ENCODE data around the gene SLC25A41. TPM values are rescaled to one million over a fixed set of nuclear protein-coding genes. Genes with fewer than 3 reads are reported as not detected.
A peak's percentile ranks its signal among the peaks of the same experiment; 100 is the strongest.

Gene SLC25A41
- total RNA-seq, 1 experiment from 2014 or later, result not detected

GRCh38 chr19:6476155-6476895 lies 42.8 kb upstream of the SLC25A41 start:
- Mint-ChIP-seq H3K9me3 (ENCODE audit: unreplicated experiment) (no peaks in the 10 kb centered on the region), H3K27ac (ENCODE audit: low read depth, unreplicated experiment) (no peak overlapping the region), H3K4me3 (ENCODE audit: unreplicated experiment) (no peak overlapping the region), H3K27me3 (ENCODE audit: insufficient read depth, unreplicated experiment) (no peaks in the 10 kb centered on the region), H3K4me1 (ENCODE audit: insufficient read depth, unreplicated experiment) (no peaks in the 10 kb centered on the region), H3K36me3 (ENCODE audit: insufficient read depth, unreplicated experiment) (peaks cover 6% of the 10 kb centered on the region)
- no TSS peak for BruUV-seq (replicated peaks)
- DNase-seq (ENCODE audit: unreplicated experiment), result peak; percentile 59
- ChIA-PET CTCF (interaction anchor here (0.5 kb wide), 1 partner anchor 43 kb away, joined by 3 read pairs; no protein-coding TSS in a partner anchor), POLR2A (no interaction called here)
- TF ChIP-seq, protein P1, sequence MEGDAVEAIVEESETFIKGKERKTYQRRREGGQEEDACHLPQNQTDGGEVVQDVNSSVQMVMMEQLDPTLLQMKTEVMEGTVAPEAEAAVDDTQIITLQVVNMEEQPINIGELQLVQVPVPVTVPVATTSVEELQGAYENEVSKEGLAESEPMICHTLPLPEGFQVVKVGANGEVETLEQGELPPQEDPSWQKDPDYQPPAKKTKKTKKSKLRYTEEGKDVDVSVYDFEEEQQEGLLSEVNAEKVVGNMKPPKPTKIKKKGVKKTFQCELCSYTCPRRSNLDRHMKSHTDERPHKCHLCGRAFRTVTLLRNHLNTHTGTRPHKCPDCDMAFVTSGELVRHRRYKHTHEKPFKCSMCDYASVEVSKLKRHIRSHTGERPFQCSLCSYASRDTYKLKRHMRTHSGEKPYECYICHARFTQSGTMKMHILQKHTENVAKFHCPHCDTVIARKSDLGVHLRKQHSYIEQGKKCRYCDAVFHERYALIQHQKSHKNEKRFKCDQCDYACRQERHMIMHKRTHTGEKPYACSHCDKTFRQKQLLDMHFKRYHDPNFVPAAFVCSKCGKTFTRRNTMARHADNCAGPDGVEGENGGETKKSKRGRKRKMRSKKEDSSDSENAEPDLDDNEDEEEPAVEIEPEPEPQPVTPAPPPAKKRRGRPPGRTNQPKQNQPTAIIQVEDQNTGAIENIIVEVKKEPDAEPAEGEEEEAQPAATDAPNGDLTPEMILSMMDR (IDR thresholded peaks at IDR 0.05; ENCODE audit: unreplicated experiment), result no peak
- intact Hi-C loops (cut with micrococcal nuclease), result no loop called here

GRCh38 chr19:6475321-6476108 lies 42.0 kb upstream of the SLC25A41 start:
- no peaks in the 10 kb centered on the region for H3K4me1 Mint-ChIP-seq (ENCODE audit: insufficient read depth, unreplicated experiment)
- H3K27me3 Mint-ChIP-seq (ENCODE audit: insufficient read depth, unreplicated experiment), result no peaks in the 10 kb centered on the region
- ChIA-PET POLR2A (no interaction called here), CTCF (no interaction called here)
- no peak overlapping the region for H3K27ac Mint-ChIP-seq (ENCODE audit: low read depth, unreplicated experiment)
- no TSS peak for BruUV-seq (replicated peaks)
- peaks cover 6% of the 10 kb centered on the region for H3K36me3 Mint-ChIP-seq (ENCODE audit: insufficient read depth, unreplicated experiment)
- DNase-seq (ENCODE audit: unreplicated experiment), result no peak
- intact Hi-C loops (cut with micrococcal nuclease), result no loop called here
- no peak overlapping the region for H3K4me3 Mint-ChIP-seq (ENCODE audit: unreplicated experiment)
- TF ChIP-seq, protein P1 (IDR thresholded peaks at IDR 0.05; ENCODE audit: unreplicated experiment), result no peak
- H3K9me3 Mint-ChIP-seq (ENCODE audit: unreplicated experiment), result no peaks in the 10 kb centered on the region

DNA sequence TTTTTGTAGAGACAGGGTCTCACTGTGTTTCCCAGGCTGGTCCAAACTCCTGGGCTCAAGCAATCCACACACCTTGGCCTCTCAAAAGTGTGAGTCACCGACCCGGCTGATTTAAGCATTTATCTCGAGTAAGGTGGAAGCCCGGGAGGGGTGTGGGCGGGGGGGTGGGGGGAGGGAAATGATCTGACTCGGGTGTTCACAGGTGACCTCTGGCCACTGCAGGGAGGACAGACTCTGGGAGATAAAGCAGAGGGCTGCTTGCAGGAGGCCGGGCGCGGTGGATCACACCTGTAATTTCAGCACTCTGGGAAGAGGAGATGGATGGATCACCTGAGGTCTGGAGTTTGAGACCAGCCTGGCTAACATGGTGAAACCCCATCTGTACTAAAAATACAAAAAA lies 40.1 kb upstream of the SLC25A41 start:
- Mint-ChIP-seq H3K4me1 (ENCODE audit: insufficient read depth, unreplicated experiment) (no peaks in the 10 kb centered on the region), H3K4me3 (ENCODE audit: unreplicated experiment) (no peak overlapping the region), H3K36me3 (ENCODE audit: insufficient read depth, unreplicated experiment) (peaks cover 6% of the 10 kb centered on the region), H3K27ac (ENCODE audit: low read depth, unreplicated experiment) (no peak overlapping the region), H3K27me3 (ENCODE audit: insufficient read depth, unreplicated experiment) (no peaks in the 10 kb centered on the region), H3K9me3 (ENCODE audit: unreplicated experiment) (no peaks in the 10 kb centered on the region)
- BruUV-seq (replicated peaks), result no TSS peak
- POLR2A ChIA-PET, result interaction anchor here (0.7 kb wide), 1 partner anchor 246 kb away, joined by 3 read pairs; no protein-coding TSS in a partner anchor
- intact Hi-C loops (cut with micrococcal nuclease), result no loop called here
- CTCF ChIA-PET, result no interaction called here
- no peak for DNase-seq (ENCODE audit: unreplicated experiment)
- TF ChIP-seq, protein P1 (IDR thresholded peaks at IDR 0.05; ENCODE audit: unreplicated experiment), result no peak

GRCh38 chr19:6472713-6473112 lies 39.1 kb upstream of the SLC25A41 start:
- no peaks in the 10 kb centered on the region for H3K4me1 Mint-ChIP-seq (ENCODE audit: insufficient read depth, unreplicated experiment)
- no peaks in the 10 kb centered on the region for H3K27me3 Mint-ChIP-seq (ENCODE audit: insufficient read depth, unreplicated experiment)
- no TSS peak for BruUV-seq (replicated peaks)
- no peak overlapping the region for H3K4me3 Mint-ChIP-seq (ENCODE audit: unreplicated experiment)
- intact Hi-C loops (cut with micrococcal nuclease), result no loop called here
- no peaks in the 10 kb centered on the region for H3K9me3 Mint-ChIP-seq (ENCODE audit: unreplicated experiment)
- no peak overlapping the region for H3K27ac Mint-ChIP-seq (ENCODE audit: low read depth, unreplicated experiment)
- ChIA-PET POLR2A (interaction anchor here (0.7 kb wide), 1 partner anchor 245 kb away, joined by 3 read pairs; no protein-coding TSS in a partner anchor), CTCF (no interaction called here)
- TF ChIP-seq, protein P1 (IDR thresholded peaks at IDR 0.05; ENCODE audit: unreplicated experiment), result no peak
- no peak for DNase-seq (ENCODE audit: unreplicated experiment)
- H3K36me3 Mint-ChIP-seq (ENCODE audit: insufficient read depth, unreplicated experiment), result peaks cover 6% of the 10 kb centered on the region

Measured in MCF 10A (cell line).